Fibroblast of skin of right quadriceps (primary cell): Measurements from ENCODE around the gene ABCA2.

Experiments
- DNase-seq: peaks from one replicate; pipeline ENCODE4 v3.0.0-alpha.2; 2013

ABCA2 gene

GRCh38 chr9:137030538-137031527, 2.8 kb upstream of the ABCA2 start:
- DNase-seq = no peak

DNA sequence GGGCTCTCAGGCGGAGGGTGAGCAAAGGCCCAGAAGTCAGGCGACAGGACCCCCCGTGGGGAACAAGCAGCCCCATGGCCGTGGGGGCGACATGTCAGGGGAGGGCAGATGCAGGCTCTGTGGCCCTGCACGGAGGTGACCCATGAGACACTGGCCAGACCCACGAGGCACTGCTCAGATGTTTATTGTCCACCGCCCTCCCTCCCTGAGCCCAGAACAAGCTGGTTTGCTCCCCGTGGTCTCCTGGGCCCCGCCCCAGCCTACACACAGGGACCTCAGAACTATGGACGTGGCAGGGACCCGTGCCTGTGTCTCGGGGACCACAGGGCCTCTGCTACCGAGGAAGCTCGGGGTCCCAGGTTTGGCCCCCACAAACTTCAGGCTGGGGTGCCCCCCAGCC, 2.0 kb upstream of the ABCA2 start:
- no peak for DNase-seq

DNA sequence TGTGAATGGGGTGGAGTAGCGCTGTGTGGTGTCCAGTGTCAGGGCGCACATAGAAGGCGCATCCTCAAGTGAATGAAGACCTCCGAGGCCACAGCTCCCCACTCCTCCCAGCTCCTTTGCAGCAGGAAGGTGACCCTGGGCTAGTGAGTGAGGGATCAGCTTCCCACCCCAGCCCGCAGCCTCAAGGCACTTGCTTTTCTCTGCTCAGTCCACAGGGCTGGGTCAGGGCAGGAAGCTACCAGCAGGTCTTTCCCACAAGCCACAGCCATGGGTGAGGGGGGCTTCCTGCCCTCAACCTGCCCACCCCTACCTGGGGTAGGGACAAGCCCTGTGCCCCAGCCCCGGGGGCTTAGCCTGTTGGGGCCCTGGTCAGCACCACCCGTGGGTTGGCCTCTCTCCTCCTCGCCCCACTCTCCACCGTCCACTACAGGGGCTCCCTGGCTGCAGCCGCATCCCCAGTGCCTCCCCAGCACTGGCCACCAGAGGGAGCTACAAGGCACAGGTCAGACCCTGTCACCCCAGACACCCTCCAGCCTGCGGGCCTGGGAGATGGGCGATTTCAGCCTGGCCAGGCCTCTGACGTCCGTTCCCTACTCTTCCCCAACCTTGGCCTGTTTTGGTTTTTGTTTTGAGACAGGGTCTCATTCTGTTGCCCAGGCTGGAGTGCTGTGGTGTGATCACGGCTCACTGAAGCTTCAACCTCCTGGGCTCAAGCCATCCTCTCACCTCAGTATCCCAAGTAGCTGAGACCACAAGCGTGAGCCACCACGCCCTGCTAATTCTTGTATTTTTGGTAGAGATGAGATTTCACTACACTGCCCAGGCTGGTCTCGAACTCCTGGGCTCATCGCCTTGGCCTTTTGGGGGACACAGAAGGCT, 1.3 kb upstream of the ABCA2 start:
- peak; percentile 25 for DNase-seq

GRCh38 chr9:137028263-137029057, 423 bp upstream of the ABCA2 start:
- DNase-seq = peak; percentile 31

GRCh38 chr9:137026828-137027227, 1.2 kb downstream of the ABCA2 start:
- DNase-seq = no peak

GRCh38 chr9:137026384-137026783, 1.7 kb downstream of the ABCA2 start:
- DNase-seq = no peak

DNA sequence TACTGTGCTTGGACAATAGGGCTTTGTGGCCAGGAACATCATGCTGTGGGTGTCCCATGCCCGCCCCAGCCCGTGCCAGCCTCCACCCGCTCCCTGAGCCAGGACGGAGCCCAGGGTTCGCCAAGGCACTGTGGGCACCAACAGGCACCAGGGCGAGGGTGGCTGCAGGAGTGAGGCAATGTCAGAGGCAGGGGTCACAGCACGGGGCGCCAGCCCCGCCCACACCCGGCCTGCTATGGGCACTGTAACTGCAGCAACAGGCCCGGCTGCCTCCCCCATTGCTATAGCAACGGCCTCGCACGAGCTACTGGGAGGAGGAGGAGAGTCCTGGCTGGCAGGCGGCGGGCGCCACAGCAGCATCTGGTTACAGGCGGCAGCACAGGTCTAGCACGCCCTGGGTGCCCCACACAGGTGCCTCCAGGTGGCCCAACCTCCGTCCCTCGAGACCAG, 2.5 kb downstream of the ABCA2 start:
- DNase-seq = no peak

- DNase-seq = no peak
These were observed 4.5 kb downstream of the ABCA2 start for GRCh38 chr9:137023583-137023991.

DNA sequence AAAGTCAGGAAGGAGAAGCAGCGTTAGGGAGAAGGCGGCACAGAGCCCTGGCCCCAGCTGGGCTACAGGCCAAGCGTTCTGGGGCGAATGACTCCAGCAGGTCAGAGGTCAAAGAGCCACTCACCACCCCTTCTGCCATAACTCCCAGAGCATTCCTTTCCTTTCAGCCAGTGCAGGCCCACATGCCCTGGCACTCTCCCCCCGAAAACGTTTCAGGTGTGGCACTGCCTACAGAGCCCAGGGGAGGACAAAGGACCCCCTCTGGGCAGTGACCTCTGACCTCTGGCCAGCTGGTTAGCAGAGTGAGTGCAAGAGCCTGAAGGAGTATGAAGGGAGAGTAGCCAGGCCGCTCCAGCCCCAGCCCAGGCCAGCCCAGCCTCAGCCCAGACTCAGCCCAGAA, 4.9 kb downstream of the ABCA2 start:
- DNase-seq = no peak

DNA sequence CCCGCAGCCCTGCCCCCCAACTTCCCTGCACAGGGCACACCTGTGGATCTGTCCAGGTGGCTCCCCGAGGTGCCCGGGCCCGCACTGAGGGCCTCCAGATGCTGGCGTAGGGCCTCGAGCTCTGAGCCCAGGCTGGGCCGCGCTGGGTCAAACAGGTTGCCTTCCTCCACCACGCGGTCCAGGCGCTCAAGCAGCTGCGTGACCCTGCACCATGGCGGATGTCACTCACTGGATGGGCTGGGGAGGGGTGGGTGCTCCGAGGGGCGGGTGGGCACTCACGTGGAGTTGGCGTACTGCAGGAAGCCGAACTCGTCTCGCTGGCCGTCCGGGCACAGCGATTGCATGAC, 5.4 kb downstream of the ABCA2 start:
- no peak for DNase-seq

- peak; percentile 34 for DNase-seq
These were observed 5.9 kb downstream of the ABCA2 start for GRCh38 chr9:137021979-137022661.

DNA sequence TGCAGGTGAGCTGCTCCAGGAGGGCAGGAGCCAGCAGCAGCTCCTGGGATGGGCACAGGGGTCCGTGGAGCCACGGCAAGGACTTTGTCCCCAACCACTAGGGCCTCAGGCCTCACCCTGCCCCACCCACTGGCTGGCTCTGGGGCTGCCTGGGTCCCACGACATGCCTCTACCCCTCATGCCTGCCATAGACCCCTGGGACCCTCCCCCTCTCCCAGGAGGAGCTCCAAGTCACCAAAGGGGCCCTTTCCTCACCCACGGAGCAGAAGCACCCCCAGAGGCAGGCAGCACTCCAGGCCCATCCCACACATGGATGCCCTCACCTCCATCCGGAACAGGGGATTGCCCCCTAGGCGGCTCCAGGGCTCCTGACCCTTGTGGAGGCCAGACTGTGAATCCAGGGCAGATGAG, 6.5 kb downstream of the ABCA2 start:
- DNase-seq = no peak

DNA sequence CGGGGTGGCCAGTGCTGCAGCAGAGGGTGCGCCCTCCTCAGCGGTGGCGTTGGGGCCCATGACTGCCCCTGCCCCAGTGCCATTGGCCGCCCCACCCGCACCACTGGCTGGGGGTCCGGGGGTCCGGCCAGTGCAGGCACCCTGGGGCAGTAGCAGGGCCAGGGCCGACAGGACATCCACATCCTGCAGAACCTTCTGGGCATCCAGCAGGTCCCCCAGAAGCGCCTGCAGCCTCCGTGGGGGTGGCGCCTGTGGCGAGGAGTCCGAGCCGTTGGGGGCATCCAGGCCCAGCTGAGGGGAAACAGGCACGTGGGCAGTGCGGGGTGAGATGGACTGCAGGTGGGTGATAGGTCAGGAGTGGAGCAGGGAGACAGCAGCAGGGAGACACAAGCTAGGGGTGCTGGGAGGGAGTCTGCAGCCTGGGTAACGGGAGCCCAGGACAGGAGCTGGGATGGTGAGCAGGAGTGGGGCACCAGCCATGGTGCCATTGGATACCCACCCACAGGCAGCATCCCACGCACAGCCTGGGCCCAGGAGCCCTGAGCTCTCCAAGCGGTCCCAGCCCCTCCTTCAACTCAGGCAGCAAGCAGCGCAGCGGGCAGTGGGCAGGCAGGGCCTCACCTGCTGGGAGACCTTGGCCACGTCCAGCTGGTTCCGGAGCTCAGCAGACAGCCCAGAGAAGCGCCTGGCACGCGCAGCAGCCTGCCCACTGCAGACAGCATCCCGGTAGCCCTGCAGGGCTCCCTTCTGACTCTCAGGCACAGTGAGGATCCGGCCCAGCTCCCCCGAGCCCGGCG, 7.1 kb downstream of the ABCA2 start:
- DNase-seq = no peak

DNA sequence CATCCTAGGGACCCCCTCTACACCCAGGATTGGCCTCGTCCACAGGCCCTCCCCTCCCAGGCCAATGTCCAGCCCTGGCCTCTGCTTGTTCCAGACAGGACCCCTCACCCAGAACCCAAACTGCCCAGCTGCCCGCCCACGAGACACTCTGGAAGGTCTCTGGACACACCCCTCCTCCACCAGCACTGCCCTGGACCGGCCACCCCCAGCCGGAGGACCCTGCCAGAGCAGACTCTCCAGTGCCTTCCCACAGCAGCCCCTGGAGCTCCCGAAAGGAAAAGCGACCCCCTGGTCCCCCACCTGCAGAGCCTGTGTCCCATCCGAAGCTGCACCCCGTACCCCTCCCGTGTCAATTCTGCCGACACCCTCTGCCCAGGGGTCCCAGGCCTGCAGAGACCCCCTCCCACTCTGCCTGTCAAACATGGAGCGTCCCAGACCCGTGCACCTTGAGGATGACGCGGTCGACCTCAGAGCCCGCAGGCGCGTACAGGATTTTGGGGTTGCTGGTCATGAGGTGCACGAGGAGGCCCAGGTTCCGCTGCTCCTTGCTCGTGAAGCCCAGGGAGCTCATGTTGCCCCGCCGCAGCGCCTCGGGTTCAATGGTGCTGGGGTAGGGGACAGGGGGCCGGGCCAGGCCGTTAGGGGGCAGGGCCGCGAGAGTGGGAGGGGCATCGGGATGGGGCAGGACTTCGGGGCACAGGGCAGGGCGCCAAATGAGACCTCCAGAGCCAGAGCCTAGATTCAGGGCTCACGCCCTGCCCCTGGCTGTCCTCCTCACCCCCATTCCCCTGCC, 8.0 kb downstream of the ABCA2 start:
- DNase-seq = no peak

DNA sequence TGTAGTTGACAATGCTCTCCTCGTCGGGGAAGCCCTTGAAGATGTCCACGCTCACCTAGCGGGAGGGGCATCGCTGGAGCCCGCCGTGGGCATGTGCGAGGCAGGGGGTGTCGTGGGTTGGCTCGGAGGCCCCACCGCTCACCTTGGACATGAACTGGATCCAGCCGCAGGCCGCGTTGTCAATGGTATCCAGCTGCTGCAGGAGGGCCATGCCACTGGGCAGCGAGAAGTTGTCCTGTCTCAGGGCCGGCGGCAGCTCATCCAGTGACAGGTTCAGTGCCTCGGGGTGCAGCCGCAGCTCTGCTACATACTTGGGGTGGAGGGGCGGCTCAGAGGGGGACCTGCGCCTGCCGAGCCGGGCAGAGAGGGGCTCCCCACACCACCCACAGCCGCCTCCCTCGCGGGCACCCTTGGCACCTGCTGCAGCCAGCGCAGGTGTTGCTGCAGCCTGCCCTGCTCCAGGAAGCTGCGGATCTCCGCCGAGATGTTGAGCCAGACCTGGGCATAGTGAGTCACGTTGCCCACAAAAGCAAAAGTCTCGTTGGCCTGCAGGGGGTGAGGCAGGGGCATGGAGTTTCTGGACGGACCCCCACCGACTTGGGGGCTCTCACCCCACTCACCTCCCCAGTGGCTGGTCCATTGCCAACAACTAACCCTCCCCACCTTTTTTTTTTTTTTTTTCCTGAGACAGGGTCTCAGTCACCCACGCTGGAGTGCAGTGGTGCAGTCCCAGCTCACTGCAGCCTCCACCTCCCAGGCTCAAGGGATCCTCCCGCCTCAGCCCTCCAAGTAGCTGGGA, 9.1 kb downstream of the ABCA2 start:
- DNase-seq = no peak

DNA sequence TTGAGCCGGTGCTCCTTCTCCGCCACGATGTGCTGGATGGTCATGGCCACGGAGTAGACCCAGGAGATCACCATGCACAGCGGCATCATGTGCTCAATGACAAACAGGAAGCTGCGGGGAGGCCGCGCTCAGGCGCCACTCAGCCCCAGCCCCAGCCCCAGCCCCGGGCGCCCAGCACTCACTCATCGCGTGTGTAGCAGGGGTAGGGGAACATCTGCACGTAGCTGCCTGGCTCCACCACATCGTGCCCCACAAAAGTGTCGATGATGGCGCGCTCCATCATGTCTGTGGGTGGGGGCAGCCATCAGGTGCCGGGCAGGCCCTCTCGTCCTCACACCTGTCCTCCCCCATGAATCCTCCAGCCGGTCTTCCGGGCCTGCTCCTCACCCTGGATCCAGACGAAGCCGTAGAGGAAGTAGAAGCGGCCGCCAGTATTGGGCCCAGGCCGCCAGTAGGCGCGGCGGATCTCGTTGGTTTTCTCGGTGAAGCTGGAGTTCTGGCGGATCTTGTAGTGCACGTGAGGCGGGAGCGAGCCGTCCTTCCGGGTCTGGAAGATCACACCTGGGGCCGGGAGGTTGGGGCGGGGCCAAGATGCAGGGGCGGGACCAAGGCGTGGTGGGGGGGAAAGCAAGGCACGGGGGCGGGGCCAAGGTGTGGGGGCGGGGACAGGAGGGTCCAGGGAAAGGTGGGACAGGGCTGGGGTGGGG, 10.1 kb downstream of the ABCA2 start:
- DNase-seq = no peak

- no peak for DNase-seq
These were observed 11.0 kb downstream of the ABCA2 start for GRCh38 chr9:137017071-137017470.

GRCh38 chr9:137016436-137016835, 11.6 kb downstream of the ABCA2 start:
- DNase-seq = no peak

GRCh38 chr9:137015976-137016375, 12.1 kb downstream of the ABCA2 start:
- DNase-seq = no peak
